HCT116 (cell line): ENCODE data around the gene POLN. TPM values are rescaled to one million over a fixed set of nuclear protein-coding genes. Genes with fewer than 3 reads are reported as not detected.

Experiments
- ATAC-seq: fragments of 200-7000 bp; cut with Tn5 transposase; 2 replicates; pipeline ENCODE4 v1.9.1; 2020; ENCODE audit warnings: mild to moderate bottlenecking, moderate library complexity
- BruUV-seq: library from RNA; stranded (reverse); fragments of 400-500 nt; replicated peaks from 2 replicates; lab custom pipeline; 2021; lab: Mats Ljungman, UMichigan
- CTCF ChIA-PET: fragments of 300-600 bp; sonication (Branson Sonifier 250); formaldehyde crosslinking; loops from one replicate; lab custom pipeline; 2021; ENCODE audit warnings: antibody characterized with exemption; lab: Charles Lee
- POLR2A ChIA-PET: fragments of 300-600, 350-600 bp; sonication (Branson Sonifier 250); formaldehyde crosslinking; loops from one replicate; lab custom pipeline; 2021; ENCODE audit warnings: antibody characterized with exemption; lab: Charles Lee
- RAD21 ChIA-PET, 2 experiments: fragments of 300-600 bp; sonication (Branson Sonifier 250); formaldehyde crosslinking; loops; one replicate each; lab custom pipeline; 2023; ENCODE audit warnings: low total read pairs in 2 of 2; ENCODE audit not compliant: uncharacterized antibody in 2 of 2, unreplicated experiment in 2 of 2, low non-redundant PET in 1 of 2; lab: Charles Lee
- DNase-seq: peaks from one replicate; pipeline ENCODE4 v3.0.0-alpha.2; 2010; ENCODE audit warnings: low read depth, low spot score
- H2AFZ ChIP-seq: fragments of 200-600 bp; shearing (Covaris generic), sonication (generic); 2 replicates; pipeline ENCODE4 v1.6.1; 2017; ENCODE audit warnings: low read depth, mixed run types, mixed read lengths, antibody characterized with exemption, low read length; ENCODE audit not compliant: poor library complexity, severe bottlenecking
- H3K27ac ChIP-seq: 2 replicates; pipeline ENCODE4 v1.5.1; 2012; ENCODE audit warnings: low read depth, low read length
- H3K27me3 ChIP-seq: fragments of 200-600 bp; sonication (generic); 2 replicates; pipeline ENCODE4 v1.6.1; 2016; ENCODE audit warnings: mixed run types, low read length, mixed read lengths; ENCODE audit not compliant: insufficient read depth
- H3K36me3 ChIP-seq, 2 experiments: fragments of 200-500 bp in 1 of 2; fragments of 200-600 bp in 1 of 2; sonication (Bioruptor generic) in 1 of 2; sonication (generic) in 1 of 2; 2 replicates each; pipeline versions ENCODE4 v1.5.1 to v1.6.1; 2014 to 2016; ENCODE audit warnings: low read length in 2 of 2, inconsistent platforms in 1 of 2, mixed read lengths in 1 of 2, mixed run types in 1 of 2; ENCODE audit not compliant: insufficient read depth in 2 of 2, control insufficient read depth in 1 of 2
- H3K4me1 ChIP-seq, 2 experiments: fragments of 200-600 bp in 1 of 2; sonication (generic) in 1 of 2; 2 replicates each; pipeline versions ENCODE4 v1.5.1 to v1.6.1; 2012 to 2017; ENCODE audit warnings: low read length in 2 of 2, inconsistent platforms in 1 of 2, mild to moderate bottlenecking in 1 of 2, mixed read lengths in 1 of 2, mixed run types in 1 of 2, moderate library complexity in 1 of 2; ENCODE audit not compliant: insufficient read depth in 2 of 2, control insufficient read depth in 1 of 2
- H3K4me2 ChIP-seq: fragments of 200-600 bp; sonication (generic); 2 replicates; pipeline ENCODE4 v1.6.1; 2017; ENCODE audit warnings: mixed run types, low read length, mixed read lengths
- H3K4me3 ChIP-seq, 2 experiments: fragments of 200-600 bp in 1 of 2; sonication (generic) in 1 of 2; replicated peaks in 1 of 2; 2 replicates each; pipeline ENCODE4 v1.5.1; 2011 to 2016; ENCODE audit warnings: low read length in 2 of 2, control low read depth in 1 of 2, low read depth in 1 of 2, mild to moderate bottlenecking in 1 of 2, mixed read lengths in 1 of 2, mixed run types in 1 of 2
- H3K79me2 ChIP-seq: fragments of 200-600 bp; sonication (generic); 2 replicates; pipeline ENCODE4 v1.6.1; 2017; ENCODE audit warnings: mild to moderate bottlenecking, mixed run types, low read length, moderate library complexity, mixed read lengths; ENCODE audit not compliant: insufficient read depth
- H3K9ac ChIP-seq: fragments of 200-600 bp; sonication (generic); 2 replicates; pipeline ENCODE4 v1.6.1; 2016; ENCODE audit warnings: low read length, mixed read lengths
- H3K9me2 ChIP-seq: fragments of 200-600 bp; sonication (generic), shearing (Covaris generic); 2 replicates; pipeline ENCODE4 v1.6.1; 2017; ENCODE audit warnings: mixed run types, mild to moderate bottlenecking, moderate library complexity; ENCODE audit not compliant: insufficient read depth
- H3K9me3 ChIP-seq, 2 experiments: fragments of 200-500 bp in 1 of 2; fragments of 200-600 bp in 1 of 2; sonication (Bioruptor generic) in 1 of 2; sonication (generic) in 1 of 2; 2 replicates each; pipeline ENCODE4 v1.6.1; 2014 to 2017; ENCODE audit warnings: low read length in 2 of 2, mixed read lengths in 2 of 2, inconsistent platforms in 1 of 2, low read depth in 1 of 2, mild to moderate bottlenecking in 1 of 2, mixed run types in 1 of 2, moderate library complexity in 1 of 2; ENCODE audit not compliant: control insufficient read depth in 1 of 2, insufficient read depth in 1 of 2
- H4K20me1 ChIP-seq: fragments of 200-600 bp; sonication (generic), shearing (Covaris generic); 2 replicates; pipeline ENCODE4 v1.6.1; 2017; ENCODE audit warnings: mixed run types, mild to moderate bottlenecking, moderate library complexity; ENCODE audit not compliant: insufficient read depth
- CEBPB ChIP-seq: IDR thresholded peaks from 2 replicates; pipeline ENCODE4 v1.6.1; 2012; ENCODE audit warnings: low read depth
- RAD21 ChIP-seq: IDR thresholded peaks from 2 replicates; pipeline ENCODE4 v1.6.1; 2012; ENCODE audit warnings: low read depth, mild to moderate bottlenecking
- REST ChIP-seq: IDR thresholded peaks from 2 replicates; pipeline ENCODE4 v1.6.1; 2012; ENCODE audit warnings: low read depth
- SP1 ChIP-seq: IDR thresholded peaks from 2 replicates; pipeline ENCODE4 v1.6.1; 2012; ENCODE audit warnings: low read depth
- SRF ChIP-seq: IDR thresholded peaks from 2 replicates; pipeline ENCODE4 v1.6.1; 2012; ENCODE audit warnings: low read depth
- intact Hi-C: fragments of 100-400 bp; cut with micrococcal nuclease; formaldehyde crosslinking; loops from 2 replicates; pipeline ENCODE4 v1.10.0; 2022
- total RNA-seq: library from RNA; stranded (reverse); gene quantifications from one replicate; pipeline ENCODE4 v1.2.1, GENCODE V29; 2021; ENCODE audit not compliant: unreplicated experiment
- TF ChIP-seq, protein P1 (sequence below), 3 experiments: fragments of 200-600 bp in 1 of 3; sonication (generic) in 1 of 3; IDR thresholded peaks in 2 of 3; conservative IDR thresholded peaks in 1 of 3; 2 replicates each; pipeline ENCODE4 v1.5.1; 2012 to 2017; ENCODE audit warnings: low read depth in 2 of 3, low read length in 2 of 3, antibody characterized with exemption in 1 of 3, borderline replicate concordance in 1 of 3, control low read depth in 1 of 3, mild to moderate bottlenecking in 1 of 3, mixed read lengths in 1 of 3, mixed run types in 1 of 3, moderate library complexity in 1 of 3; ENCODE audit not compliant: insufficient read depth in 1 of 3

Gene POLN
- total RNA-seq, 1 experiment from 2014 or later, result 3.1 TPM

GRCh38 chr4:2087170-2087569, 154.8 kb downstream of the POLN start:
- Histone ChIP-seq H3K4me1 (0 out of 4 replicates have a peak, but pooled peaks cover 0 to 2% of the 10 kb centered on the region in 2 experiments), H4K20me1 (no peaks in the 10 kb centered on the region), H3K4me2 (no peak overlapping the region), H3K9me2 (no peaks in the 10 kb centered on the region), H3K27me3 (no peaks in the 10 kb centered on the region), H3K4me3 (no peak overlapping the region), H3K27ac (no peak overlapping the region), H3K9me3 (no peaks in the 10 kb centered on the region)
- no TSS peak for BruUV-seq
- intact Hi-C loops, result no loop called here
- ATAC-seq, result 0 out of 2 replicates have a peak, but pooled peaks have one; percentile 53
- TF ChIP-seq REST (no peak), SP1 (peak; percentile 32), CEBPB (no peak), RAD21 (peak; percentile 39), SRF (no peak)
- TF ChIP-seq, protein P1, sequence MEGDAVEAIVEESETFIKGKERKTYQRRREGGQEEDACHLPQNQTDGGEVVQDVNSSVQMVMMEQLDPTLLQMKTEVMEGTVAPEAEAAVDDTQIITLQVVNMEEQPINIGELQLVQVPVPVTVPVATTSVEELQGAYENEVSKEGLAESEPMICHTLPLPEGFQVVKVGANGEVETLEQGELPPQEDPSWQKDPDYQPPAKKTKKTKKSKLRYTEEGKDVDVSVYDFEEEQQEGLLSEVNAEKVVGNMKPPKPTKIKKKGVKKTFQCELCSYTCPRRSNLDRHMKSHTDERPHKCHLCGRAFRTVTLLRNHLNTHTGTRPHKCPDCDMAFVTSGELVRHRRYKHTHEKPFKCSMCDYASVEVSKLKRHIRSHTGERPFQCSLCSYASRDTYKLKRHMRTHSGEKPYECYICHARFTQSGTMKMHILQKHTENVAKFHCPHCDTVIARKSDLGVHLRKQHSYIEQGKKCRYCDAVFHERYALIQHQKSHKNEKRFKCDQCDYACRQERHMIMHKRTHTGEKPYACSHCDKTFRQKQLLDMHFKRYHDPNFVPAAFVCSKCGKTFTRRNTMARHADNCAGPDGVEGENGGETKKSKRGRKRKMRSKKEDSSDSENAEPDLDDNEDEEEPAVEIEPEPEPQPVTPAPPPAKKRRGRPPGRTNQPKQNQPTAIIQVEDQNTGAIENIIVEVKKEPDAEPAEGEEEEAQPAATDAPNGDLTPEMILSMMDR (IDR thresholded peaks at IDR 0.05 in 2 of 3, conservative IDR thresholded peaks at IDR 0.05 in 1 of 3; ENCODE audit: borderline replicate concordance in 1 of 3, insufficient read depth in 1 of 3, low read depth in 2 of 3, low read length in 2 of 3), result peak; percentile 15 to 52 (median 30); a peak in 4 of 6 replicates
- TF ChIP-seq, all 23 proteins: peak for 3
- no peak overlapping the region for H3K9ac ChIP-seq
- ChIA-PET POLR2A (no interaction called here), CTCF (interaction anchor here (0.9 to 1.4 kb wide), 2 partner anchors 9 to 176 kb away, joined by 3 to 4 read pairs; no protein-coding TSS in a partner anchor), RAD21 (no interaction called here)
- peak overlapping the region; percentile 40 for H2AFZ ChIP-seq
- H3K79me2 ChIP-seq, result no peaks in the 10 kb centered on the region
- no peak for DNase-seq
- H3K36me3 ChIP-seq, result no peaks in the 10 kb centered on the region
